HG02885 (cell line): ENCODE data around the gene UGT3A2.

Experiments
- ATAC-seq: cut with Tn5 transposase; IDR thresholded peaks from one replicate; pipeline ENCODE4 v1.9.1; 2021; ENCODE audit warnings: mild to moderate bottlenecking; ENCODE audit not compliant: unreplicated experiment, poor library complexity

UGT3A2 gene

GRCh38 chr5:36013182-36013581 is 53.5 kb downstream of the UGT3A2 start:
- no peak for ATAC-seq

- no peak for ATAC-seq
Observed at GRCh38 chr5:36009698-36010097, 57.0 kb downstream of the UGT3A2 start.

GRCh38 chr5:36007366-36007765 is 59.3 kb downstream of the UGT3A2 start:
- no peak for ATAC-seq

DNA sequence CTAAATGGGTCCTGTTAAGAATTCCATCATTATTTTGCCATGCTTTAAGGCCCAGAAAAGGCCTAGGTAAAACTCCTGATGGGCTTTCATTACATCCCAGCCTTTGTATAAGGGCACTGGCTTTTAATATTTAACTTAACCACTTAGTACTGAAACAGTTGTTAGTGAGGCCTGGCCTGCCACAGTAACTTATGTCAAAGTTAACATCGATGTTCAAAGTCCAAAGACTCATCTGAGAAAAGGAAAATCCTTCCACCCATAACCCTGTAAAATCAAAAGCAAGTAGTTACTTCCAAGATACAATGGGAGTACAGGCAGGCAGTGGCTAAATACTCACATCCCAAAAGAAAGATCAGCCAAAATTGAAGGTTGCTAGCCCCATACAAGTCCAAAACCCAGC is 60.5 kb downstream of the UGT3A2 start:
- no peak for ATAC-seq

DNA sequence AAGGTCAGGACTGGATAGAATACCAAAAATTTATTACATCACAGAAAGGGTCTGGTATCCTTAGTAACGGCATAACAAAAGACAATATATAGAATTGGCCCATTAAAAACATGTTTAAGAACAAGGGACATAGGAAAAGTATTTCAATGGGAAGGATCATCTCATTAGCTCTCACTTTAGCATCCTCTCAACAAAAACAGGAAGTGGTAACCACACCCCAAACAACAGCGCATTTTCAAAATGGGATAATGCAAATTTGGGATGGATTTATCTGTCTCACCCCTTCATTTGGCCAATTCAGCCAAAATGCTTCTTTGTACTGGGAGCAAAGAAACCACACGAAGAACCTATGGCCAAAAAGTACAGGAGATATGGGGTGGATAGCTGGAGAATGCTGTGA is 65.7 kb downstream of the UGT3A2 start:
- ATAC-seq = no peak

DNA sequence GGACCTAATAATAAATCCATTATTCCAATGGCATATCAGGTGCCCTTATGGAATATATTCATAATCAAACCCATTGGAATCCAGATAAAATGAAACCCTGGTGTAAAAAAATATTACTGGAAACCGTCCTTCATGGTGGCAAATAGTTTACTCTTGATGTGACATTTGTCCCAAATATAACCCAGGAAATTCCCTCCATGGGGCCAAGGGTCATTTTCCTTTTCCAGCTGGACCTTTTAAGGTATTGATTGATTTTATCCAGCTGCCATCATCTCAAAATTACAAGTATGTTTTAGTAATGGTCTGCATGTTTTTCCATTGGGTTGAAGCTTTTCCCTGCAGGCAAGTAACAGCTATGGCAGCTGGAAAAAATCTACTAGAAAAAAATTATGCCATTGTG is 67.1 kb downstream of the UGT3A2 start:
- no peak for ATAC-seq

DNA sequence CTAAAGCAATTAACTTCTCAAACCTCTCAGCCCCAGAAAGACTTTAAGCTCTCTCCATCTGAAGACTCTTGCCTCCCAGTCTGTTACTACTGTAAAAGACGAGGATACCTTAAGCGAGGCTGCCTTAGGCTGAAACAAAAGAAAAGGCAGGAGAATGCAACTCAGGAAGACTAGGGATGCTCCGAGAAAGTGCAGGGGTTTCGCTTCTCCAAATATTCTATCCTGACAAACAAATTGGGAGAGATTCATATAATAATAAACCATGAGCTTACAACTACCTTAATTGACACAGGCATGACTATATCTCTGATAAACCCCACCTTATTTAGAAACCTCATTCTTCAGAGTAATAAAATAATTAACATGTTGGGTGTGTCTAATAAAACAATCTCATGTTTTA is 70.6 kb downstream of the UGT3A2 start:
- ATAC-seq = no peak

DNA sequence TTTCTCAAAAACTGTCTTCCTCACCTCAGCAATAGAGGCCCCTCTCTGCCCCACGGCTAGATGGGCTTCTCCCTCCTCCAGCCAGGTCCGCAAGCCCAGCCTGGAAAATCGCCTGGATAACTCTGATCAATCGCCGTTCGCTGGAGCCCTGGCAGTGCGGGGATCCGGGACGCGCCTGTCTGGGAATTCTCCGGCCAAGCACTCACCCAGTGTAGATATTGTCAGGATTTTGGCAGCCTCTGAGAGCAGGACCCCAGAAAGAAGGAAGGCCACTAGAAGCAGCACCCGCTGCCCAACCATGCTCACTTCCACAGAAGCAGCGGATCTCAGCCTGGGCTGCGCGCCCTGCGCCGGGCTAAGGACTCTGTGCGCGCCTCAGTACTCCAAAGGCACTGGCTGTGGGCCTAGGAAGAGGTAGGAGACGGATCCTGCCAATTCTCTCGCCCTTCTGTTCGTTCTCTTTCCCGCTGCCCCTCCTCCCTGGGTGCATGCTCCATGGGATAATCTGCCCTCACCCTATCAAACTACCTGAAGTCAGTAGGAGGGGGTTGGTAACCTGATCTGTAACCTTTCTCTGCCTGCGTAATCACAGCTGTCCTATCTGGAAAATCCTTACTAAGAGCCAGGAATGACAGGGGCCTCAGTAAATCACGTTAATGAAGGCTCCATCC is 75.6 kb downstream of the UGT3A2 start, which contains the start of gene UGT3A1:
TSS of gene UGT3A1 (minus strand) at position 450 of the 671 bp plus-strand sequence. CDS start at position 300, 150 bp downstream.
- ATAC-seq = no peak

GRCh38 chr5:35990520-35990919 is 76.2 kb downstream of the UGT3A2 start:
- ATAC-seq = no peak

DNA sequence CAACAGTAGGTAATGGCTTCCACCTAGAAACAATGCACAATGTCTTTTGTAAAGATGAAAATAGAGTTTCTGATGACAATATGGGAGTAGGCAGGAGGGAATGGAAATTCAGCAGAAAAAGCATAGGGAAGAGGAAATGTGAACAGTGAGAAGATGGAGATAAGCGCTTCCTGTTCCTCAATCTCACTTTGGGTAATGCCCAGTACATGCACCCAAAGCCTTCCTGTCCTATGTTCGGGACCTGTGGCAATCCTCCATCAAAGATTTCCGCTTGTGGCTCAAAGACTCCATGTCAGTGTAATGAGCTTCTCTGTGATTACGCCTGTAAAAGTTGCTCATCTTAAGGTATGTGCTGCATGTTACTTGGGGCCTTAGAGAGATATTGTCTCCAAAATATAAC is 78.2 kb downstream of the UGT3A2 start:
- no peak for ATAC-seq

DNA sequence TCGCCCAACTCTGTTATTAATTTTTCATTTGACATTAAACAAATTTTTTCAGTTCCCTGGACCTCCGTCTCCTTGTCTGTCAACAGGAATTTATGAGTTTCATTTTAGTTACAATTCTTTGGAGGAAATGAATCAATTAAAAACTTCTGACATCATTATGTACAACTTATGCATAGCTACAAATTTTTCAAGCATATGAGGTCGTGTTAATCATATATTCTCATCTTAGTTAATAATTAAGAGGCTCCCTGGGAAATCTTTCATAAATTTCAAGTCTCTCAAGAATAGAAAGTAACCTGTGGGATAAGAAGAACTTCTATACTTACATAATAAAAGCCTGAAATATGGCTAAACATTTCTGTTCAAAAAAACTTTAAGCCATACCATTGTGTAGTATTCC is 78.9 kb downstream of the UGT3A2 start:
- no peak for ATAC-seq
